ENCODE data around the gene STAM2. TPM values are rescaled to one million over a fixed set of nuclear protein-coding genes. Genes with fewer than 3 reads are reported as not detected.

STAM2 gene
- 18.4 and 33.2 TPM in 2 replicates for total RNA-seq

DNA sequence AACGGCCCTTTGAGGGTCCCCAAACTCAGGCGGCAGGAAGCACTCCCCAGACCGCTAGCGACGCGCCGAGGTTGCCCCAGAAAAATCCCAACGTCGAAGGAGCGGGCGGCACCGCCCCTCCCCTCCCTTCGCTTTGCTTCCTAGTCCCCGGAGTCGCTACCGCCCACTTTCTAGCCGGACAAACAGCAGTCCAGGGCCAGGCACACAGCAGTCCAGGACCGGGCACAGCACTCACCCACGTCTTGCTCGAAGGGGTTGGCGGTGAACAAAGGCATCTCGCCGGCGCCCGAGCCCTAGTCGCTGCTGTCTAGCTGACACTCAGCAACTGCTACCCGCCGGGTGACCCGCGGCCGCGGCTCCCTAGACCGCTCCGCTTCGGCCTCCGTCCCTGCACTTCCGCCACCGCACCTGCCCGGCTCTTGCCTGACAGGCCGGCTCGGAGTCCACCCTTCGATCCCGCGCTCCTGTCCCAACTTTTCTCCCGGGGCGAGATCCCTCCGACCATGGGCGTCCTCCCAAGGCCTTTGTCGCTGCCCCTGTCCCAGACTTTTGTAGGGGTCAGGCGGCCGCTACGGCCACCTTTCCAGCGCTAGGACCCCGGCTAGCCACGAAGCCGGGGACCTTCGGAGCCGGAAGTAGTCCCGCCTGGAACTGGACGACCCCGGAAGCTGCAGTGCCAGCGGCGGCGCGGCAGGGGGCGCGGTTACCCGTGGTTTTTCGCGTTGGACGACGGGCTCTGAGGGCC is at the start of gene STAM2:
Gene STAM2 (minus strand): TSS at position 396 of the 745 bp plus-strand sequence. CDS start 121 bp downstream, at position 275.

DNA sequence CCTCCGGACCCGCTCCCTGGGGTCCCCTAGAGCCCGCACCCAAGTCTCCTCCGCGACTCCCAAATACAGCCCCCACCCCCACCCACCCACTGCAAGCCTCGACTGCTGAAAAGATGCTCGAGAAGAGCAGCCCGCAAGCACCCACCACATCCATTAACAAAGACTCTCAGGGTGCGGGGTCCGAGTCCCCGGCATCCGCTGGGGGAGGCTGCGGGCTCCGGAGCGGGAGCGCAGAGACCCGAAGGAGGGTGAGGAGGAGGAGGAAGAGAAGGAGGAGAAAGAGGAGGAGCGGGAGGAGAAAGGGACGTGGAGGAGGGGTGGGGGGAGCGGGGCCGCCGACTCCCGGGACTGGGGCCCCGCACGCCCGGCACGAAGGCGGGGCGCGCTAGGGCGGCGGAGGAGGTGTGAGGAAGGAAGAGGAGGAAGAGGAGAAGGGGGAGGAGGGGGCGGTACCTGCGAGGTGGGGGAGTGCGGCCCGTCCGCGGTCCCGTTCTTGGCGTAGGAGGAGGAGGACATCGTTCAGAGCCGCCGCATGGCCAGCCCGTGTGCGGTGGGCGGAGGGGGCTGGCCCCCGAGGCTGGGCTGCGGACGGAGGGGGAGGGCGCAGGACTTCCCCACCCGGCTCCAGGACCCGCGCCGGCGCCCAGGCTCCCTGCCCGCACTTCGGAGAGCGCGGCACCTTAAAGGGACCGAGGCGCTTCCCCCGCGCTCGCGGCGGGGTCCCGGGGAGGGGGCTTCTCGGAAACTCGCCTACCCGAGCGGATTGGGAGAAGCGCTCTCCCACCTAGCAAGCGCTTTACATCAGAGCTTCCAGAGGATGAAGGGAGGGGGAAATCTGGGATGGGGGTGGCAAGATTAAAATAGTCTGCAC is 76.8 kb downstream of the STAM2 start, which contains the start of gene CACNB4:
Gene CACNB4 (minus strand): TSS at position 549 of the 871 bp plus-strand sequence.

Small RNA genes within 50 kb of the gene (small RNA-seq; reads per million reads assigned to genes)
- not detected for gene RPL30P2

Other genes starting within 250 kb of the STAM2 start
- 0.37 and 0.39 TPM in 2 replicates for gene CACNB4, start 76.7 kb downstream of the STAM2 start, total RNA-seq
- 38.2 and 83.5 TPM in 2 replicates for gene FMNL2, start 159.4 kb upstream of the STAM2 start, total RNA-seq

Measured in subcutaneous preadipocyte (primary cell).